Urinary bladder (tissue), 4 donors: Measurements from ENCODE around the gene COX14. TPM values are rescaled to one million over a fixed set of nuclear protein-coding genes. Genes with fewer than 3 reads are reported as not detected.
"Not testable (repeated sequence)": the region's sequence is repeated elsewhere in the genome, so short reads cannot be mapped to it uniquely, and the experiment has no call there.

Experiments
- DNase-seq: peaks from one replicate; pipeline ENCODE4 v3.0.0-alpha.2; 2015; ENCODE audit errors: extremely low spot score
- H3K27ac ChIP-seq: one replicate; pipeline ENCODE4 v1.5.1; 2013; ENCODE audit warnings: low read depth, mild to moderate bottlenecking, moderate library complexity
- H3K36me3 ChIP-seq: one replicate; pipeline ENCODE4 v1.6.1; 2013; ENCODE audit warnings: mild to moderate bottlenecking, moderate library complexity; ENCODE audit not compliant: insufficient read depth
- H3K4me1 ChIP-seq: one replicate; pipeline ENCODE4 v1.6.1; 2013; ENCODE audit warnings: mild to moderate bottlenecking, moderate library complexity; ENCODE audit not compliant: insufficient read depth
- H3K4me3 ChIP-seq: one replicate; pipeline ENCODE4 v1.5.1; 2013; ENCODE audit warnings: low read depth, low read length
- WGBS: extraction: QIAGEN DNeasy Blood & Tissue Kit; methylation state at CpG from one replicate; pipeline ENCODE4 v1.1.7; 2013; 5-methylcytosine and 5-hydroxymethylcytosine counted together
- polyA plus RNA-seq: library from polyadenylated mRNA; stranded (reverse); fragments of 200-250 nt; gene quantifications from one replicate; pipeline ENCODE4 v1.2.3, GENCODE V29; 2013
- total RNA-seq: library from RNA; depleted of rRNA; stranded (reverse); fragments of >200 nt; gene quantifications from one replicate; pipeline ENCODE4 v1.2.3, GENCODE V29; 2014
- donor health status: healthy with polysubstance abuse.
- donor health status: healthy.

Gene COX14
- total and polyA plus RNA-seq, 2 donors = 30.5 to 135 TPM

GRCh38 chr12:50077099-50077498, 34.9 kb upstream of the COX14 start:
- no peaks in the 10 kb centered on the region for H3K36me3 ChIP-seq
- DNase-seq = no peak

GRCh38 chr12:50078281-50078680, 33.8 kb upstream of the COX14 start:
- DNase-seq = no peak
- 97% methylated on average over 10 of the region's 10 CpGs for WGBS

More at GRCh38 chr12:50077099-50077498, 34.9 kb upstream of the COX14 start:
- 93% methylated on average over 12 of the region's 12 CpGs for WGBS
- H3K4me3 ChIP-seq = no peak overlapping the region
- H3K27ac ChIP-seq = no peak overlapping the region
- no peaks in the 10 kb centered on the region for H3K4me1 ChIP-seq

GRCh38 chr12:50079771-50080170, 32.3 kb upstream of the COX14 start:
- Histone ChIP-seq H3K4me1 (no peaks in the 10 kb centered on the region), H3K4me3 (no peak overlapping the region), H3K36me3 (no peaks in the 10 kb centered on the region), H3K27ac (no peak overlapping the region)
- whole genome bisulfite sequencing = 84% methylated on average over 5 of the region's 5 CpGs
- no peak for DNase-seq

More at GRCh38 chr12:50078281-50078680, 33.8 kb upstream of the COX14 start:
- no peak overlapping the region for H3K4me3 ChIP-seq
- H3K36me3 ChIP-seq = no peaks in the 10 kb centered on the region
- H3K4me1 ChIP-seq = no peaks in the 10 kb centered on the region
- no peak overlapping the region for H3K27ac ChIP-seq

GRCh38 chr12:50081096-50081808, 30.8 kb upstream of the COX14 start:
- WGBS = 54% methylated on average over 46 of the region's 46 CpGs
- no peaks in the 10 kb centered on the region for H3K4me1 ChIP-seq
- H3K4me3 ChIP-seq = no peak overlapping the region
- H3K36me3 ChIP-seq = no peaks in the 10 kb centered on the region
- no peak for DNase-seq
- H3K27ac ChIP-seq = no peak overlapping the region

GRCh38 chr12:50082644-50083043, 29.4 kb upstream of the COX14 start:
- DNase-seq = no peak
- no peaks in the 10 kb centered on the region for H3K36me3 ChIP-seq
- H3K4me3 ChIP-seq = no peak overlapping the region
- no peak overlapping the region for H3K27ac ChIP-seq
- no peaks in the 10 kb centered on the region for H3K4me1 ChIP-seq
- WGBS = 80% methylated on average over 7 of the region's 7 CpGs

- H3K4me1 ChIP-seq = no peaks in the 10 kb centered on the region
- 81% methylated on average over 1 of the region's 1 CpG for WGBS
- no peak overlapping the region for H3K4me3 ChIP-seq
- H3K36me3 ChIP-seq = no peaks in the 10 kb centered on the region
- H3K27ac ChIP-seq = no peak overlapping the region
- no peak for DNase-seq
These were observed 28.7 kb upstream of the COX14 start for GRCh38 chr12:50083301-50083700.

GRCh38 chr12:50084409-50084774, 27.6 kb upstream of the COX14 start:
- not testable (repeated sequence) for DNase-seq, H3K36me3 ChIP-seq, H3K4me1 ChIP-seq
- 38% methylated on average over 7 of the region's 7 CpGs for whole genome bisulfite sequencing
- peak overlapping the region; percentile 94 for H3K27ac ChIP-seq
- peak overlapping the region; percentile 80 for H3K4me3 ChIP-seq

GRCh38 chr12:50084775-50085614, 27.0 kb upstream of the COX14 start, which contains the start of gene SMARCD1:
Gene SMARCD1, plus strand, starts transcription at chr12:50085342. Its CDS starts 28 bp downstream, at chr12:50085370.
- H3K4me1 ChIP-seq = no peaks in the 10 kb centered on the region
- H3K27ac ChIP-seq = peak within 1 kb of the TSS; percentile 94
- under 1% methylated on average over 69 of the region's 69 CpGs for WGBS
- H3K4me3 ChIP-seq = peak within 1 kb of the TSS; percentile 80
- H3K36me3 ChIP-seq = peaks cover under 1% of the 10 kb centered on the region
- DNase-seq = peak; percentile 62

- WGBS = 6% methylated on average over 8 of the region's 8 CpGs
- H3K36me3 ChIP-seq = peaks cover 5% of the 10 kb centered on the region
- peak overlapping the region; percentile 80 for H3K4me3 ChIP-seq
- H3K27ac ChIP-seq = peak overlapping the region; percentile 42
- H3K4me1 ChIP-seq = no peaks in the 10 kb centered on the region
- no peak for DNase-seq
These were observed 26.4 kb upstream of the COX14 start for GRCh38 chr12:50085615-50086072.

GRCh38 chr12:50086148-50086547, 25.9 kb upstream of the COX14 start:
- DNase-seq = no peak
- 75% methylated on average over 5 of the region's 5 CpGs for whole genome bisulfite sequencing
- Histone ChIP-seq H3K4me1 (no peaks in the 10 kb centered on the region), H3K4me3 (peak overlapping the region; percentile 80), H3K27ac (no peak overlapping the region), H3K36me3 (peaks cover 5% of the 10 kb centered on the region)

- Histone ChIP-seq H3K36me3 (peaks cover 5% of the 10 kb centered on the region), H3K27ac (no peak overlapping the region), H3K4me1 (no peaks in the 10 kb centered on the region), H3K4me3 (no peak overlapping the region)
- no peak for DNase-seq
- 87% methylated on average over 9 of the region's 9 CpGs for WGBS
These were observed 24.9 kb upstream of the COX14 start for GRCh38 chr12:50087151-50087550.

- Histone ChIP-seq H3K36me3 (peaks cover 5% of the 10 kb centered on the region), H3K4me1 (no peaks in the 10 kb centered on the region), H3K27ac (no peak overlapping the region), H3K4me3 (no peak overlapping the region)
- DNase-seq = no peak
- WGBS = 69% methylated on average over 3 of the region's 3 CpGs
These were observed 24.0 kb upstream of the COX14 start for GRCh38 chr12:50087995-50088394.

- H3K4me3 ChIP-seq = no peak overlapping the region
- no peak overlapping the region for H3K27ac ChIP-seq
- no peak for DNase-seq
- H3K36me3 ChIP-seq = peaks cover 5% of the 10 kb centered on the region
- WGBS = 31% methylated on average over 3 of the region's 3 CpGs
- no peaks in the 10 kb centered on the region for H3K4me1 ChIP-seq
These were observed 23.3 kb upstream of the COX14 start for GRCh38 chr12:50088577-50089335.
